ENCODE measurements around the gene SGK2. TPM values are rescaled to one million over a fixed set of nuclear protein-coding genes. Genes with fewer than 3 reads are reported as not detected.

SGK2 gene
- total RNA-seq, 2 experiments from 2014 or later, result 0.41 to 0.48 TPM

- CTCF ChIA-PET (ENCODE audit: unreplicated experiment), result no interaction called here
- intact Hi-C loops (cut with micrococcal nuclease; ENCODE audit: unreplicated experiment), result no loop called here
- Histone ChIP-seq H3K4me3 (ENCODE audit: low read depth, low read length, poor library complexity, severe bottlenecking) (no peak overlapping the region), H3K4me1 (ENCODE audit: insufficient read depth, low read length, poor library complexity, severe bottlenecking) (no peaks in the 10 kb centered on the region), H4K20me1 (ENCODE audit: insufficient read depth, low read length) (no peaks in the 10 kb centered on the region), H3K27ac (ENCODE audit: low read depth, low read length, poor library complexity, severe bottlenecking) (no peak overlapping the region), H3K4me2 (ENCODE audit: low read length) (no peak overlapping the region), H3K79me2 (ENCODE audit: insufficient read depth, low read depth, low read length) (no peaks in the 10 kb centered on the region), H3K9me3 (ENCODE audit: low read length) (no peaks in the 10 kb centered on the region), H3K36me3 (ENCODE audit: insufficient read depth, low read length) (peaks cover 16% of the 10 kb centered on the region), H2AFZ (ENCODE audit: low read length) (no peak overlapping the region), H3K9me2 (ENCODE audit: insufficient read depth, low read length) (no peaks in the 10 kb centered on the region)
- no TSS peak for BruUV-seq (replicated peaks)
- TF ChIP-seq, protein P1, sequence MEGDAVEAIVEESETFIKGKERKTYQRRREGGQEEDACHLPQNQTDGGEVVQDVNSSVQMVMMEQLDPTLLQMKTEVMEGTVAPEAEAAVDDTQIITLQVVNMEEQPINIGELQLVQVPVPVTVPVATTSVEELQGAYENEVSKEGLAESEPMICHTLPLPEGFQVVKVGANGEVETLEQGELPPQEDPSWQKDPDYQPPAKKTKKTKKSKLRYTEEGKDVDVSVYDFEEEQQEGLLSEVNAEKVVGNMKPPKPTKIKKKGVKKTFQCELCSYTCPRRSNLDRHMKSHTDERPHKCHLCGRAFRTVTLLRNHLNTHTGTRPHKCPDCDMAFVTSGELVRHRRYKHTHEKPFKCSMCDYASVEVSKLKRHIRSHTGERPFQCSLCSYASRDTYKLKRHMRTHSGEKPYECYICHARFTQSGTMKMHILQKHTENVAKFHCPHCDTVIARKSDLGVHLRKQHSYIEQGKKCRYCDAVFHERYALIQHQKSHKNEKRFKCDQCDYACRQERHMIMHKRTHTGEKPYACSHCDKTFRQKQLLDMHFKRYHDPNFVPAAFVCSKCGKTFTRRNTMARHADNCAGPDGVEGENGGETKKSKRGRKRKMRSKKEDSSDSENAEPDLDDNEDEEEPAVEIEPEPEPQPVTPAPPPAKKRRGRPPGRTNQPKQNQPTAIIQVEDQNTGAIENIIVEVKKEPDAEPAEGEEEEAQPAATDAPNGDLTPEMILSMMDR (conservative IDR thresholded peaks at IDR 0.05; ENCODE audit: low read length), result no peak
- no peak for TF ChIP-seq EZH2phosphoT487 (IDR thresholded peaks at IDR 0.05; ENCODE audit: borderline replicate concordance, low read depth, low read length)
- no peak for DNase-seq (ENCODE audit: low spot score)
- POLR2A ChIA-PET, result no interaction called here
These were observed 72.8 kb downstream of the SGK2 start for GRCh38 chr20:43631598-43631997.

Other genes with a start within 250 kb of the SGK2 start
- 64.3 and 66.9 TPM in 2 replicates for gene SRSF6, start 101.1 kb upstream of the SGK2 start, total RNA-seq (2014; rRNA removed; shearing (Covaris generic))
- 171 and 176 TPM in 2 replicates for gene SRSF6, start 101.1 kb upstream of the SGK2 start, total RNA-seq (2022)
- 22.4 and 23.8 TPM in 2 replicates for gene L3MBTL1, start 51.3 kb upstream of the SGK2 start, total RNA-seq (2014; rRNA removed; shearing (Covaris generic))
- 27.8 and 28.3 TPM in 2 replicates for gene L3MBTL1, start 51.3 kb upstream of the SGK2 start, total RNA-seq (2022)
- 20.6 and 24.7 TPM in 2 replicates for gene IFT52, start 31.9 kb downstream of the SGK2 start, total RNA-seq (2014; rRNA removed; shearing (Covaris generic))
- 22.7 and 26.2 TPM in 2 replicates for gene IFT52, start 31.9 kb downstream of the SGK2 start, total RNA-seq (2022)
- 226 and 268 TPM in 2 replicates for gene MYBL2, start 108.1 kb downstream of the SGK2 start, total RNA-seq (2014; rRNA removed; shearing (Covaris generic))
- gene MYBL2, start 108.1 kb downstream of the SGK2 start, total RNA-seq (2022), result 450 and 472 TPM in 2 replicates
- gene GTSF1L, start 168.0 kb downstream of the SGK2 start, total RNA-seq (2014; rRNA removed; shearing (Covaris generic)), result 0.21 and 3.1 TPM in 2 replicates
- 3.3 and 4.0 TPM in 2 replicates for gene GTSF1L, start 168.0 kb downstream of the SGK2 start, total RNA-seq (2022)